Superior temporal gyrus (tissue), 1 donor: ENCODE measurements around the gene FNDC3B.
A peak's percentile ranks its signal among the peaks of the same experiment; 100 is the strongest.

Experiments
- DNase-seq: peaks from one replicate; pipeline ENCODE4 v3.0.0-alpha.2; 2016; ENCODE audit errors: extremely low spot score

Gene FNDC3B

GRCh38 chr3:172332256-172333041 is 293.1 kb downstream of the FNDC3B start:
- DNase-seq: peak; percentile 84

GRCh38 chr3:172333042-172333377 is 293.6 kb downstream of the FNDC3B start:
- no peak for DNase-seq

GRCh38 chr3:172333692-172334457 is 294.5 kb downstream of the FNDC3B start:
- DNase-seq: no peak

GRCh38 chr3:172334671-172335207 is 295.4 kb downstream of the FNDC3B start:
- DNase-seq: no peak

GRCh38 chr3:172339892-172340291 is 300.5 kb downstream of the FNDC3B start:
- no peak for DNase-seq

- no peak for DNase-seq
These were observed 301.2 kb downstream of the FNDC3B start for GRCh38 chr3:172340583-172340982.

- DNase-seq: peak; percentile 90
These were observed 302.2 kb downstream of the FNDC3B start for GRCh38 chr3:172341482-172342059.

- no peak for DNase-seq
These were observed 302.8 kb downstream of the FNDC3B start for GRCh38 chr3:172342097-172342659.

GRCh38 chr3:172343117-172343516 is 303.7 kb downstream of the FNDC3B start:
- DNase-seq: no peak

GRCh38 chr3:172343979-172344378 is 304.6 kb downstream of the FNDC3B start:
- no peak for DNase-seq

GRCh38 chr3:172346161-172346560 is 306.8 kb downstream of the FNDC3B start:
- no peak for DNase-seq

- no peak for DNase-seq
These were observed 308.7 kb downstream of the FNDC3B start for GRCh38 chr3:172347895-172348679.

- DNase-seq: no peak
These were observed 312.6 kb downstream of the FNDC3B start for GRCh38 chr3:172351895-172352466.

- no peak for DNase-seq
These were observed 313.4 kb downstream of the FNDC3B start for GRCh38 chr3:172352786-172353185.

- DNase-seq: no peak
These were observed 315.6 kb downstream of the FNDC3B start for GRCh38 chr3:172354931-172355499.

GRCh38 chr3:172355836-172356235 is 316.5 kb downstream of the FNDC3B start:
- DNase-seq: no peak

GRCh38 chr3:172356427-172356826 is 317.0 kb downstream of the FNDC3B start:
- DNase-seq: no peak

- DNase-seq: no peak
These were observed 318.7 kb downstream of the FNDC3B start for GRCh38 chr3:172357850-172358754.

- DNase-seq: no peak
These were observed 319.9 kb downstream of the FNDC3B start for GRCh38 chr3:172359231-172359630.

- DNase-seq: no peak
These were observed 320.6 kb downstream of the FNDC3B start for GRCh38 chr3:172359996-172360395.
